Skeletal muscle tissue (tissue), 4 donors: Measurements from ENCODE around the gene RASAL3. TPM values are rescaled to one million over a fixed set of nuclear protein-coding genes. Genes with fewer than 3 reads are reported as not detected.
"Not testable (repeated sequence)": the region's sequence is repeated elsewhere in the genome, so short reads cannot be mapped to it uniquely, and the experiment has no call there.

ENCODE experiments used
- H3K27ac ChIP-seq: one replicate; pipeline ENCODE4 v1.7.0; 2013; ENCODE audit warnings: mild to moderate bottlenecking, low read depth, low read length, inconsistent platforms
- H3K27me3 ChIP-seq, 3 donors: one replicate each; pipeline ENCODE4 v1.7.0; 2013; ENCODE audit warnings: low read length in 3 of 3; ENCODE audit not compliant: control insufficient read depth in 3 of 3, insufficient read depth in 3 of 3
- H3K36me3 ChIP-seq, 3 donors: one replicate each; pipeline ENCODE4 v1.7.0; 2013; ENCODE audit warnings: low read length in 3 of 3; ENCODE audit not compliant: control insufficient read depth in 3 of 3, insufficient read depth in 3 of 3
- H3K4me1 ChIP-seq, 3 donors: one replicate each; pipeline ENCODE4 v1.7.0; 2013; ENCODE audit warnings: low read length in 3 of 3, mild to moderate bottlenecking in 3 of 3; ENCODE audit not compliant: control insufficient read depth in 3 of 3, insufficient read depth in 3 of 3
- H3K4me3 ChIP-seq, 3 donors: one replicate each; pipeline ENCODE4 v1.7.0; 2013; ENCODE audit warnings: low read length in 3 of 3
- H3K9ac ChIP-seq, 3 donors: one replicate each; pipeline ENCODE4 v1.7.0; 2013; ENCODE audit warnings: low read length in 3 of 3, mild to moderate bottlenecking in 3 of 3, moderate library complexity in 2 of 3, low read depth in 1 of 3
- H3K9me3 ChIP-seq, 3 donors: one replicate each; pipeline ENCODE4 v1.7.0; 2013; ENCODE audit warnings: low read length in 3 of 3; ENCODE audit not compliant: control insufficient read depth in 3 of 3
- total RNA-seq: library from RNA; depleted of rRNA; stranded (reverse); fragments of >200 nt; gene quantifications from one replicate; pipeline ENCODE4 v1.2.3, GENCODE V29; 2014
- donor health status: Osteomylitis.

RASAL3 gene
- total RNA-seq, 1 donor from 2014 or later, result 0.52 TPM

DNA sequence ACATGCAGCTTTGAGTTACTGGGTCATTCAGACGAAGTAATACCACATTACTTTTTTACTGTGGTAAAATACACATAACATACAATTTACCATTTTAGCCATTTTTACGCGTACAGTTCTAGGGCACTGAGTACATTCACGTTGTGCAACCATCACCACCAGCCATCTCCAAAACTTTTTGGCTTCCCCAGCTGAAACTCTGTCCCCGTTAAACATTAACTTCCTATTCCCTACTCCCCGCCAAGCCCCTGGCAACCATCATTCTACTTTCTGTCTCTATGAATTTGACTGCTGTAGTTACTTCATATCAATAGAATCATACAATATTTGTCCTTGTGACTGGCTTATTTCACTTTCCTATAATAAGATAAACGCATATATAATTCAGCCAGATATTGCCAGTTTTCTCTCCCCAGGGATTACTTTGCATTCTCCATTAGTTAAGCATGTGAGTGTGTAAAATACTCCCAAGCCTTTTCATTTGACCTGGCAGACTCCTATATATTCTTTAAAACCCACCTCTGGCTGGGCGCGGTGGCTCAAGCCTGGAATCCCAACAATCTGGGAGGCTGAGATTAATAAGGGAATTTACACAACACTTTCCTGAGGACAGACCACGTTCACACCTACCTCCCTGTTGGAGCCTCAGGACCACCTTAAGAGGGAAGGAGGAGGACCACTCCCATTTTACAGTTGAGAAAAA lies 34.0 kb upstream of the RASAL3 start:
- H3K4me3 ChIP-seq, result no peak overlapping the region
- no peak overlapping the region for H3K9ac ChIP-seq
- H3K4me1 ChIP-seq, result no peaks in the 10 kb centered on the region
- H3K9me3 ChIP-seq, result no peaks in the 10 kb centered on the region
- no peak overlapping the region for H3K27ac ChIP-seq
- H3K36me3 ChIP-seq, result no peaks in the 10 kb centered on the region
- H3K27me3 ChIP-seq, result peaks cover 0 to 17% (median 10%) of the 10 kb centered on the region in 3 donors

DNA sequence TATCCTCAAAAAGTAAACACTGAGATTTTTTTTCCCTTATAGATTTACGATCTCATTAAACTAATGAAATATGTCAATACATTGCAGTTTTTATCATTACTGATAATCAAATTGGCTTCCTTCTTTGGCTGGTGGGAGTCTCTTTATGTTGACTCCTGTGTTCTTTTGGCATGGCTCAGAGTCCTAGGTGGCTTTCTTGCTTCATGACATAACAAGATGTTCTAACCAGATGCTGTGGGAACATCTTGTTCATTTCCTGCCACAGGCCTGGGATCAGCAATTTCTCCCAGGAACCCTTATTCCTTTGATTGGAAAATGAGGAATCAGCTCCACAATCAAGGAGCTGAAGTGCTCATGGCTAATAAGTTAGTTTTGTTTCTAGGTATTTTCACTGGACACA lies 30.8 kb upstream of the RASAL3 start:
- peaks cover 0 to 3% (median 0%) of the 10 kb centered on the region in 3 donors for H3K27me3 ChIP-seq
- no peak overlapping the region for H3K9ac ChIP-seq
- no peaks in the 10 kb centered on the region for H3K36me3 ChIP-seq
- no peaks in the 10 kb centered on the region for H3K9me3 ChIP-seq
- H3K4me3 ChIP-seq, result no peak overlapping the region
- H3K4me1 ChIP-seq, result no peaks in the 10 kb centered on the region
- no peak overlapping the region for H3K27ac ChIP-seq

DNA sequence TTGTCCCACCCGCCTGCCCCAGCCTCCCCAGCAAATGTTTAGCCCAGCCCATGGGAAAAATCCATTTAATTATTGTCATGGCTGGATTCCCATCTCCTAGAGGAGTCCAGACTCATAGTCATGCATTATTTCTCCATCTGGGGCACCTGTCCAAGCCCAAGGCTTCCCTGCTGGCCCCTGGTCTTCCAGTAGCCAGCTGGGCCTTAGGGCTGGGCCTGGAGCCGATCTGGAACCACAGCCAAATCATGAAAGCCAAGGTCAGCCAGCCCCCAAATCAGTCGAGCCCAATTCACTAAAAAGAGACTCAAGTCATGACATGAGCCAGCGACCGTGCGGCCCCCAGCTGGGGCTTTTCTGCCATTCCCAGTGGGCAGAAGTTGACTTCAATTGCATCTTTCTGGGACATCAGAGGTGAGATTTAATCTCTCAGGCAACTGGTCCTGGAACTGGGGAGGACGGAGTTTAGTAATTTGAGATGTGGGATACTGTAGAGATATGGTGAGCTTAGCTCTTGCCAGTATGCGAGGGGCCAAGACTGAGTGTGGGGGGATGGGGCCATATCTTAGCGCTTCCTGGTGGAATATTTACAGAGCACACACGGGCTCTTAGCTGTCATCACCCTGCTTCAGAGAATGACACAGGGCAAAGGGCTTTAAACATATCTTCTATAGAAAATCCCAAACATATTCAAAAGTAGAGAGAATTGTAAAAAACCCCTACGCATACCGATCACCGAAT lies 24.3 kb upstream of the RASAL3 start:
- H3K9me3 ChIP-seq, result no peaks in the 10 kb centered on the region
- no peak overlapping the region for H3K9ac ChIP-seq

DNA sequence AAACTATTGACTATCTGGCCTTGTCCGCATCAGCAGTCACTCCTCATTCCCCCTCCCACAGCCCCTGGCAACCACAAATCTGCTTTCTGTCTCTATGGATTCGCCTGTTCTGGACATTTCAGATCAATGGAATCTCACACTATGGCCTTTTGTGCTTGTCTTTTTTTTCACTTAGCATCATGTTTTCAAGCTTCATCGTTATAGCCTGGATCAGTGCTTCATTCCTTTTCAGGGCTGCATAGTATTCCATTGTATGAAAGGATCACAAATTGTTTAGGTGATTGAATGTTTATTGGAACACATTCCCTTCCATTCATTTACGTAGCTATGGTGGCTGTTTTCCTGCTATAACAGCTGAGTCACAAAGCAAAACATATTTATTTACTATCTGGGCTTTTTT lies 22.7 kb upstream of the RASAL3 start:
- Histone ChIP-seq H3K9me3 (no peaks in the 10 kb centered on the region), H3K36me3 (no peaks in the 10 kb centered on the region), H3K9ac (no peak overlapping the region), H3K27ac (no peak overlapping the region), H3K4me1 (no peaks in the 10 kb centered on the region), H3K4me3 (no peak overlapping the region), H3K27me3 (no peaks in the 10 kb centered on the region)

More for the DNA sequence above, 24.3 kb upstream of the RASAL3 start:
- Histone ChIP-seq H3K36me3 (no peaks in the 10 kb centered on the region), H3K4me1 (no peaks in the 10 kb centered on the region), H3K27ac (no peak overlapping the region), H3K27me3 (no peaks in the 10 kb centered on the region), H3K4me3 (no peak overlapping the region)

DNA sequence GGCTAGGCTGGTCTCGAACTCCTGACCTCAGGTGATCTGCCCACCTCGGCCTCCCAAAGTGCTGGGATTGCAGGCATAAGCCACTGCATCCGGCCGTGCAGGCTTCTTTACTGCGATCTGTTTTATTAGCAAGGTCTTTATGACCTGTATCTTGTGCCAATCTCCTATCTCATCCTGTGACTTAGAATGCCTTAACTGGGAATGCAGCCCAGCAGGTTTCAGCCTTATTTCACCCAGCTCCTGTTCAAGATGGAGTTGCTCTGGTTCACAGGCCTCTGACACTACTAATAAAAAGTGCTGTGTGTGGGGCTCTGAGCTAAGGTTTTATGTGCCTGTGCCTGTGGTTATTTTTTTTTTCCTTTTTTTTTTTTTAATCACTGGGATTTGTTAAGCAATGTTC lies 21.4 kb upstream of the RASAL3 start:
- not testable (repeated sequence) for H3K9me3 ChIP-seq, H3K4me1 ChIP-seq, H3K27ac ChIP-seq, H3K36me3 ChIP-seq, H3K4me3 ChIP-seq, H3K9ac ChIP-seq, H3K27me3 ChIP-seq

DNA sequence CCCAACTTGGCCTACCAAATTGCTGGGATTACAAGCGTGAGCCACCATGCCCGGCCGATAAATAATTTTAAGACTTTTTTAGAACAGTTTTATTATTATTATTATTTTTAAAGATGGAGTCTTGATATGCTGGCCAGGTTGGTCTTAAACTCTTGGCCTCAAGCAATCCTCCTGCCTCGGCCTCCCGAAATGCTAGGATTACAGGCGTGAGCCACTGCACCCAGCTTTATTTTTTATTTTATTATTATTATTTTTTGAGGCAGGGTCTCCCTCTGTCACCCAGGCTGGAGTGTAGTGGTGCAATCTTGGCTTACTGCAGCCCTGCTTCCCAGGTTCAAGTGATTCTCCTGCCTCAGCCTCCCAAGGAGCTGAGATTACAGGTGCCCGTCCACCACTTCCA lies 16.7 kb upstream of the RASAL3 start:
- H3K27me3 ChIP-seq, H3K36me3 ChIP-seq, H3K27ac ChIP-seq, H3K4me3 ChIP-seq, H3K9ac ChIP-seq, H3K9me3 ChIP-seq, H3K4me1 ChIP-seq: not testable (repeated sequence)

DNA sequence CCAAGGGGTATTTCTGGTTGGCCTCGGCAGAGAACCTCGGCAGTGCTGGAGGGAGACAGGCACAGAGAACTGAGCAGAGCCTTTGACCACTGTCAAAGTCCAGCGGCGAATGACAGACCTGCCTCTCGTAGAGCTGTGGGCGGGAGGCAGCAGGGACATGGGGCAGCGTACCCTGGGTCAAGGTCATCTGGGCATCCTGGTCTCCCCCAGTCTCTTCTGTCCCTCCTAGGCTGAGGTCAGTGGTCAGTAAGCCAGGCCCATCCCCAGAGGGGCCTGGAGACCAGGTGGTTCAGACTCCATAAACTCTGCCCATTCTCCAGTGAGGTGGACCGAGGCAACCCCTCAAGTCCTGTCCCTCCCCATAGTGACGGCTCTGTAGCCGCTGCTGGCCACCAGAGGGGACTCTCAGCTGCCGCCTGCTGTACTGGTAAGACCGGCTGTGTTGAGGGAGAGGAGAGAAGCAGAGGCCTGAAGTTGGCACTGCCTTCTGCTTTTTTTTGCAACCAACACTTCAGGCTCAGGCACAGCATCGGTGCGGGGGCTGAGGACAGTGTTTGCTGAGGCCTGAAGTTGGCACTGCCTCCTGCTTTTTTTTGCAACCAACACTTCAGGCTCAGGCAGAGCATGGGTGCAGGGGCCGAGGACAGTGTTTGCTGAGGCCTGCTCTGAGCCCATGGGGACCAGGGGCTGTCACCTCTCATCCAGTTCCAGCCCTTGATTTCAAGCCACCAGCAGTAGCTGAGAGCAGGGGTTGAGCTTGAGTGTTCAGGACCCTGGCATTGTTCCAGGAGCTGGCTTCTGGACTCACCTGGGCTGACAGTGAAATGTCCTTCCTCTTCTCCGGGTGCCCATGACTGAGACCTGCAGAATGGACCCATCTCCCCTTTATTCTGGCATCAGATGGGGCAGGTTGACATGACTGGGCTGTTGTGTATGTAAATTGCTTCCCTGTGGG lies 15.3 kb upstream of the RASAL3 start, which contains the start of gene PGLYRP2:
Gene PGLYRP2, minus strand, starts transcription at position 111 of the 955 bp plus-strand sequence. CDS start 130 bp downstream, outside the sequence.
- H3K27ac ChIP-seq, result no peak within 1 kb of the TSS
- no peak within 1 kb of the TSS for H3K4me3 ChIP-seq
- no peaks in the 10 kb centered on the region for H3K4me1 ChIP-seq
- peaks cover 0 to 4% (median 2%) of the 10 kb centered on the region in 3 donors for H3K9me3 ChIP-seq
- H3K9ac ChIP-seq, result no peak within 1 kb of the TSS
- H3K36me3 ChIP-seq, result no peaks in the 10 kb centered on the region
- peaks cover 0 to 3% (median 0%) of the 10 kb centered on the region in 3 donors for H3K27me3 ChIP-seq

DNA sequence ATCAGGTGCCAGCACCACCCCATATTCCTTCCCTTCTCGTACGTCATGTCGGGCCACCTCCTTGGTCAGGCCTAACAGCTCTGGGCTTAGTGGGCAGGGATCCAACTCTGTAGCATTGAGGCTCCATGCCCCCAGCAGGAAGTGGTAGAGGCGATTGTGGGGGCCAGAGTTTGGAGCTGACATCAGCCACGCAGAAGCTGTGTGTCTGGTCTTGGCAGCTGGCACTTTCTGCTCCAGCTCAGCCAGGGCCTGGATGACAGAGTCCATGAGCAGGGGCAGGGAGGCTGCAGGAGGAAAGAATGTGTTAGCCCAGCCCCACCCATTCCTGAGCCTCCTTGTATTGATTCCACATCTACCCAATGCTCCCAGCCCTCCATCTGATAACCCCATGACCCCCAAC lies 12.0 kb upstream of the RASAL3 start:
- Histone ChIP-seq H3K27me3 (peaks cover 3 to 6% (median 4%) of the 10 kb centered on the region in 3 donors), H3K4me3 (no peak overlapping the region), H3K9ac (no peak overlapping the region), H3K27ac (no peak overlapping the region), H3K36me3 (no peaks in the 10 kb centered on the region), H3K4me1 (no peaks in the 10 kb centered on the region), H3K9me3 (peaks cover 0 to 4% (median 2%) of the 10 kb centered on the region in 3 donors)

DNA sequence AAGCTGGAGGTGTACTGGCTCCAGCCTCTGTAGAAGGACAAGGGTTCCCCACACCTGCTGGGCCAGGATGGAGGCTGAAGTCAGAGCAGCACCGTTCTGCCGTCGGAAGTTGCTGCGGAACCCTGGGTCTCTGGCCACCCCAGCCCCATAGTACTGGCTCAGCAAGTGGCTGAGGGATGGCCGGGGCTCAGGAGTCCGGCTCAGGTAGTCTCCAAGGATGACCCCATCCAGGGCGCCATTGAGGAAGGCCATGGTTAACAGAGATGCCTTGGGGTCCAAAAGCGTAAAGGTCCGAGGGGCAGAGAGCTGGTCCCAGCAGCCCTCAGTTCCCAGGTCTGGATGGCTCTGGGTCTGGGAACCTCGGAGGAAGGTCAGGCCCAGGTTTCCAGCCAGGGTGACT lies 11.3 kb upstream of the RASAL3 start:
- H3K4me1 ChIP-seq, result no peaks in the 10 kb centered on the region
- peaks cover 3 to 6% (median 4%) of the 10 kb centered on the region in 3 donors for H3K27me3 ChIP-seq
- no peak overlapping the region for H3K27ac ChIP-seq
- no peak overlapping the region for H3K9ac ChIP-seq
- no peaks in the 10 kb centered on the region for H3K36me3 ChIP-seq
- no peak overlapping the region for H3K4me3 ChIP-seq
- peaks cover 0 to 4% (median 2%) of the 10 kb centered on the region in 3 donors for H3K9me3 ChIP-seq
